ENCODE measurements around the gene CEPT1. TPM values are rescaled to one million over a fixed set of nuclear protein-coding genes. Genes with fewer than 3 reads are reported as not detected.

The CEPT1 gene
- total RNA-seq, 1 donor from 2014 or later = 24.2 TPM

GRCh38 chr1:111227851-111228747 is 88.1 kb downstream of the CEPT1 start:
- H3K27ac Mint-ChIP-seq (ENCODE audit: unreplicated experiment) = peak overlapping the region; percentile 60
- TF ChIP-seq CTCF (IDR thresholded peaks at IDR 0.05) = no peak
- H3K9me3 Mint-ChIP-seq (ENCODE audit: low read depth) = no peaks in the 10 kb centered on the region
- no peak overlapping the region for H3K4me3 Mint-ChIP-seq (ENCODE audit: unreplicated experiment)
- H3K36me3 Mint-ChIP-seq (ENCODE audit: low read depth) = no peaks in the 10 kb centered on the region
- no peaks in the 10 kb centered on the region for H3K27me3 Mint-ChIP-seq (ENCODE audit: low read depth)
- H3K4me1 Mint-ChIP-seq (ENCODE audit: low read depth) = peaks cover 36% of the 10 kb centered on the region
- no peak for DNase-seq (ENCODE audit: low spot score)

DNA sequence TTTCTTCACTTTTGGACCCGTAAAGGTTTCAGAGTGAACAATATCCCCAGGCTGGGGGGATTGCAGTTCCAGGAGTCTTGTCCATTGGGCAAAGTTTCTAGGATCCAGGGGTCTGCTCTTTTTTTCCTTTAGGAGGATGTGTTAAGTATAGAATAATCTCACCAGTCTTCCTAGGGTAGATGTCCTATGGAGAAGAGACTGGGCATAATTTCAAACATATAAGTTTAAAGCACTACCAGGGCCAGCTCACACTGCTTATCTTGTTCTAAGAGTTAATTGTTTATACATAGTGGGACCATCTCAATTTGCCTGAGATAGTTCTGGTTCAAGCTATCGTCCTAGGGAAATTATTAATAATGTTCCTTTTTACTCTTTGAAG is 88.7 kb downstream of the CEPT1 start:
- TF ChIP-seq CTCF (IDR thresholded peaks at IDR 0.05) = no peak
- Mint-ChIP-seq H3K36me3 (ENCODE audit: low read depth) (no peaks in the 10 kb centered on the region), H3K4me1 (ENCODE audit: low read depth) (peaks cover 36% of the 10 kb centered on the region), H3K9me3 (ENCODE audit: low read depth) (no peaks in the 10 kb centered on the region), H3K4me3 (ENCODE audit: unreplicated experiment) (no peak overlapping the region), H3K27ac (ENCODE audit: unreplicated experiment) (peak overlapping the region; percentile 60), H3K27me3 (ENCODE audit: low read depth) (no peaks in the 10 kb centered on the region)
- no peak for DNase-seq (ENCODE audit: low spot score)

DNA sequence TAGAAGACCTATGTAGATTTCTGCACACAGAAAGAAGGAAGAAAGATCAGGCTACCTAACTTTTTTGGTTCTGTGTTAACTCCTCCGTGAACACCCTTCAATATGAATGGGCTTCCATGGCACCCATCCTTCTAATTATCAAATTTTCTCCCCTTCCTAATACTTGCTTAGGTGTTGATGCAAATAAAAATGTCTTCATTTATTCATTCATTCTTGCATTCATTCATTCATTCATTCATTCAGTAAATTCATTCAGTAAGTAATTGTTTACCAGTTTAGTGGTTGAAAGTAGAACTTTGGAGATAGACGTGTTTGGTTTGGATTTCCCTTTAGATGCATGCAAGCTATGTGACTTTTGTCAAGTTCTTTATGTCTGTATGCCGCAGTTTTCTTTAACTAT is 92.1 kb downstream of the CEPT1 start:
- no peak for TF ChIP-seq CTCF (IDR thresholded peaks at IDR 0.05)
- no peaks in the 10 kb centered on the region for H3K36me3 Mint-ChIP-seq (ENCODE audit: low read depth)
- no peak for DNase-seq (ENCODE audit: low spot score)
- H3K9me3 Mint-ChIP-seq (ENCODE audit: low read depth) = no peaks in the 10 kb centered on the region
- H3K27ac Mint-ChIP-seq (ENCODE audit: unreplicated experiment) = no peak overlapping the region
- no peak overlapping the region for H3K4me3 Mint-ChIP-seq (ENCODE audit: unreplicated experiment)
- H3K27me3 Mint-ChIP-seq (ENCODE audit: low read depth) = peaks cover 6% of the 10 kb centered on the region
- H3K4me1 Mint-ChIP-seq (ENCODE audit: low read depth) = peaks cover 22% of the 10 kb centered on the region

- no peaks in the 10 kb centered on the region for H3K36me3 Mint-ChIP-seq (ENCODE audit: low read depth)
- H3K9me3 Mint-ChIP-seq (ENCODE audit: low read depth) = no peaks in the 10 kb centered on the region
- no peak for TF ChIP-seq CTCF (IDR thresholded peaks at IDR 0.05)
- DNase-seq (ENCODE audit: low spot score) = no peak
- H3K27me3 Mint-ChIP-seq (ENCODE audit: low read depth) = peaks cover 11% of the 10 kb centered on the region
- H3K27ac Mint-ChIP-seq (ENCODE audit: unreplicated experiment) = no peak overlapping the region
- H3K4me1 Mint-ChIP-seq (ENCODE audit: low read depth) = peaks cover 3% of the 10 kb centered on the region
- no peak overlapping the region for H3K4me3 Mint-ChIP-seq (ENCODE audit: unreplicated experiment)
Observed at GRCh38 chr1:111234258-111234657, 94.2 kb downstream of the CEPT1 start.

Other genes starting within 250 kb of the CEPT1 start
- gene LRIF1, start 176.3 kb upstream of the CEPT1 start, total RNA-seq = 9.1 to 10.3 TPM (median 9.5 TPM) in 3 replicates
- gene DRAM2, start 130 bp upstream of the CEPT1 start, total RNA-seq = 18.2 to 26.0 TPM (median 23.6 TPM) in 3 replicates
- gene DENND2D, start 60.4 kb downstream of the CEPT1 start, total RNA-seq = 0.25 TPM in 1 of 3 replicates, not detected in the others
- not detected in 3 replicates for gene CHI3L2, start 87.5 kb downstream of the CEPT1 start, total RNA-seq
- not detected in 3 replicates for gene CHIA, start 150.6 kb downstream of the CEPT1 start, total RNA-seq